Mammary microvascular endothelial cell (primary cell): ENCODE measurements around the gene CDC42SE2. TPM values are rescaled to one million over a fixed set of nuclear protein-coding genes. Genes with fewer than 3 reads are reported as not detected.

Experiments
- total RNA-seq: library from RNA; depleted of rRNA; stranded (reverse); fragments of >200 nt; gene quantifications from 2 replicates; pipeline ENCODE4 v1.2.3, GENCODE V29; 2015

CDC42SE2 gene
- 22.9 and 28.0 TPM in 2 replicates for total RNA-seq

DNA sequence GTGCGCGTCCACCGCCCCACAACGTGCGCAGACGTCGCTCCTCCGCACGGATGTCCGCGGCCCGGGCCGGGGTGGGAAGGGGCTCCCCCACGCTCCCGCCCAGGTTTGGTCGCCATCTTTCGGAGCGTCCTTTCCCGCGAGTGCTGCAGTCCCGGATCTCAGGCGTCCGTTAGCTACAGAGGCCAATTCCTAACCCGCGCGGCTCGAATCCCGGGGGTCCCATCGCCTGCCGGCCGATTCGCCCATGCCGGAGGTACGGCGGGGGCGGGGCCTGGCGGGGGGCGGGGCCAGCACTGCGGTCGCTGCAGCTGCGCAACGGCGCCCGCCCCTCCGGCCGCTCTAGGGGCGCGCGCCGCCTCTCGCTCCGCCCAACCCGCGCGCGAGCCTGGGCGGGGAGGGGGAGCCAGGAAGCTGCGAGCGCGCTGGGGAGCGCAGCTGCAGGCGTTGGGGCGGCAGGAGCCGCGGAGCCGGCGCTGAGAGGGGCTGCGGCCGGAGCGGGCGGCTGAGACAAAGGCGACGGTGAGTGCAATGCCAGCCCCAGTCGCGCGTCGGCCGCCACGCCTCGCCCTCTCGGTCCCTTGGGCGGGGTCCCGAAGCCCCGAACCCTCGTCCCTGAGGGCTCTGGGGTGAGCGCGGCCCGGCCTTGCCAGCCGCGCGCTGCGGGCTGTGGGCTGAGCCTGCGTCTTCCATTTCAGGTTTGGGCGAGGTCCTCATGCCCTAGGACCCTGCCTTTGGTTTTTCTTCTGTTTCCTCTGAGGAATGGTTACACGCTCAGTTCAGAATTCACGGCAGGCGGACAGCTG lies at the start of gene CDC42SE2:
TSS of gene CDC42SE2 (plus strand) at position 406 of the 803 bp plus-strand sequence. CDS start 95,441 bp downstream, outside the sequence.

Other genes with a start within 250 kb of the CDC42SE2 start
- 260 and 269 TPM in 2 replicates for gene HINT1, start 98.8 kb upstream of the CDC42SE2 start, total RNA-seq
- gene LYRM7, start 93.1 kb upstream of the CDC42SE2 start, total RNA-seq = 4.7 and 8.7 TPM in 2 replicates